Ascending aorta (tissue), 2 donors: ENCODE data around the gene SCMH1. TPM values are rescaled to one million over a fixed set of nuclear protein-coding genes. Genes with fewer than 3 reads are reported as not detected.
"Not testable (repeated sequence)": the region's sequence is repeated elsewhere in the genome, so short reads cannot be mapped to it uniquely, and the experiment has no call there.

ENCODE experiments used
- DNase-seq, 2 donors: peaks; one replicate each; pipeline ENCODE4 v3.0.0-alpha.2; 2019; ENCODE audit warnings: low spot score in 2 of 2
- H3K27ac ChIP-seq, 2 donors: fragments of 200-600 bp; sonication (generic); one replicate each; pipeline ENCODE4 v1.5.1; 2016 to 2017; ENCODE audit warnings: mild to moderate bottlenecking in 1 of 2
- H3K27me3 ChIP-seq: fragments of 200-600 bp; sonication (generic); one replicate; pipeline ENCODE4 v1.5.1; 2017
- H3K36me3 ChIP-seq, 2 donors: fragments of 200-600 bp; sonication (generic); one replicate each; pipeline ENCODE4 v1.5.1; 2016
- H3K4me1 ChIP-seq, 2 donors: fragments of 200-600 bp; sonication (generic); one replicate each; pipeline ENCODE4 v1.5.1; 2016 to 2017; ENCODE audit warnings: mild to moderate bottlenecking in 1 of 2
- H3K4me3 ChIP-seq, 2 donors: fragments of 200-600 bp; sonication (generic); one replicate each; pipeline ENCODE4 v1.5.1; 2016 to 2017; ENCODE audit warnings: mild to moderate bottlenecking in 1 of 2
- H3K9me3 ChIP-seq, 2 donors: fragments of 200-600 bp; sonication (generic); one replicate each; pipeline ENCODE4 v1.5.1; 2016
- intact Hi-C: fragments of 100-400 bp; cut with DNase I; formaldehyde crosslinking; loops from one replicate; pipeline ENCODE4 v1.15.1; 2023
- total RNA-seq: library from RNA; depleted of rRNA; stranded (reverse); fragments of >200 nt; gene quantifications from one replicate; pipeline ENCODE4 v1.1.0, GENCODE V29; 2016
- TF ChIP-seq, protein P1 (sequence below), 3 experiments: fragments of 200-600 bp in 2 of 3; fragments of 450-650 bp in 1 of 3; sonication (generic) in 2 of 3; IDR thresholded peaks; one replicate each; pipeline ENCODE4 v1.5.1; 2016 to 2019; ENCODE audit warnings: antibody characterized with exemption in 3 of 3, mild to moderate bottlenecking in 1 of 3, moderate library complexity in 1 of 3

The SCMH1 gene
- total RNA-seq, 1 donor from 2014 or later = 55.9 TPM

DNA sequence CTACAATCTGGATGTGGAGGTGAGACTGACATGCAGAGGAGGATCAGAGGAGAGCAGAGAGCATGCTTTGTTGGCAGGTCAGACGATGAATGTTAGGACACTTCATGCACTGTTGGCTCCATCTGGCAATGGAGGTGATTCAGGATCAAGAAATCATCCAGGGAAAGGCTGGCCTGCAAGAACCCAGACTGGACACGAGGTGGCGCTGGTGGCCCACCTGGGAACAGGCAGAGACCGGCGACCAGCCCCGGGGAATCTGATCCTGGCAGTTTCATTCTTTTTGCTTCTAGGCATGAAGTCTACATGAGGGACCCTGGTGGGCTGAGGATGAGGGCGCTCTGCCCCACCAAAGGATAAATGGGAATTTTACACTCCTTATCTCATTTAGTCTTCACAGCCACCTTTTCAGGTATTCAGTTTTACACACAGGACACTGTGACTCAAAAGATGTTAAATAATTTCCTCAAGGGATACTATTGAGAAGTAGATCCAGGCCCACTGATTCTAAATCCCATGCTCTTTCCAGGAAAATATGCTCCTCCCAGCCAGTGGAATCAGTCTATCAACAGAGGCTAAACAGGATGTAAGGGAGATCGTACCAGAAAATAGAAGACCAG lies 26.2 kb upstream of the SCMH1 start:
- TF ChIP-seq, protein P1, sequence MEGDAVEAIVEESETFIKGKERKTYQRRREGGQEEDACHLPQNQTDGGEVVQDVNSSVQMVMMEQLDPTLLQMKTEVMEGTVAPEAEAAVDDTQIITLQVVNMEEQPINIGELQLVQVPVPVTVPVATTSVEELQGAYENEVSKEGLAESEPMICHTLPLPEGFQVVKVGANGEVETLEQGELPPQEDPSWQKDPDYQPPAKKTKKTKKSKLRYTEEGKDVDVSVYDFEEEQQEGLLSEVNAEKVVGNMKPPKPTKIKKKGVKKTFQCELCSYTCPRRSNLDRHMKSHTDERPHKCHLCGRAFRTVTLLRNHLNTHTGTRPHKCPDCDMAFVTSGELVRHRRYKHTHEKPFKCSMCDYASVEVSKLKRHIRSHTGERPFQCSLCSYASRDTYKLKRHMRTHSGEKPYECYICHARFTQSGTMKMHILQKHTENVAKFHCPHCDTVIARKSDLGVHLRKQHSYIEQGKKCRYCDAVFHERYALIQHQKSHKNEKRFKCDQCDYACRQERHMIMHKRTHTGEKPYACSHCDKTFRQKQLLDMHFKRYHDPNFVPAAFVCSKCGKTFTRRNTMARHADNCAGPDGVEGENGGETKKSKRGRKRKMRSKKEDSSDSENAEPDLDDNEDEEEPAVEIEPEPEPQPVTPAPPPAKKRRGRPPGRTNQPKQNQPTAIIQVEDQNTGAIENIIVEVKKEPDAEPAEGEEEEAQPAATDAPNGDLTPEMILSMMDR (IDR thresholded peaks at IDR 0.05) = peak; percentile 91 to 98 (median 97)
- Histone ChIP-seq H3K9me3 (no peaks in the 10 kb centered on the region), H3K27me3 (no peaks in the 10 kb centered on the region), H3K27ac (no peak overlapping the region), H3K4me3 (no peak overlapping the region), H3K36me3 (no peaks in the 10 kb centered on the region), H3K4me1 (no peaks in the 10 kb centered on the region)
- intact Hi-C loops = loop anchor here (1.0 to 5.0 kb wide), 4 partner anchors 94 to 249 kb away; partner anchors contain the start of gene FOXO6
- DNase-seq = peak in 1 of 2 donors; percentile 86

DNA sequence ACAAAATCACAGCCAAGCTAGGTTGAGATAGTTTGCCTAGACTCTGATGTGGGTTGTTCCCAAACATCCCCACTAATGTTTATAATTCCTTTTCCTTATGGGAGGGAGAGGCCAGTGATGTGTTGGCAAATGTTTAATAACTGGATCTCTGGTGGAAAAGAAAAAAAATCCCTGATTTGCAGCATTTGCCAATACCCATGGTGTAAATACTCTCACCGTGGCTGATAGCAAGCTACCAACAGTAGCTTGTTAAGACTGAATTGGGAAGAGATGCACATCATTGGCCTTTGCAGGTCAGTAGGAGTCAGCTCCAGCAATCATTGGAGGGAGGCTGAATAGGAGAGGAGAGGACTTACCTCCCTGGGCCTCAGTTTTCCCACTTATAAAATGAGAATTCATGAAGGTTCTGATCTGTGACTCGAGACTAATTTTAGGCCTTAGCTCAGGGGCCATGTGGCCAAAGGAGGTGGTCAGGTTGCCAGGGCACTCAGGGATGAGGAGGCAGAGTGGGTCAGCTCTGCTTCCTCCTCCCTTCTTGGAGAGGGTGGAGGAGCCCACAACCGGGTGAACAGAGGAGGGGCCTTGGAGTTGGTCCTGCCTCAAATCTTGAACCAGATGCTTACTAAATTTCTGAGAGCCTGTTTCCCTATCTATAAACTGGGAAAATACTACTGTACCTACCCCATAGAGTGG lies 20.0 kb upstream of the SCMH1 start:
- TF ChIP-seq, protein P1 (IDR thresholded peaks at IDR 0.05) = no peak
- Histone ChIP-seq H3K4me1 (no peaks in the 10 kb centered on the region), H3K9me3 (no peaks in the 10 kb centered on the region), H3K4me3 (no peak overlapping the region), H3K27ac (no peak overlapping the region), H3K27me3 (no peaks in the 10 kb centered on the region), H3K36me3 (no peaks in the 10 kb centered on the region)
- no peak for DNase-seq
- intact Hi-C loops = no loop called here

DNA sequence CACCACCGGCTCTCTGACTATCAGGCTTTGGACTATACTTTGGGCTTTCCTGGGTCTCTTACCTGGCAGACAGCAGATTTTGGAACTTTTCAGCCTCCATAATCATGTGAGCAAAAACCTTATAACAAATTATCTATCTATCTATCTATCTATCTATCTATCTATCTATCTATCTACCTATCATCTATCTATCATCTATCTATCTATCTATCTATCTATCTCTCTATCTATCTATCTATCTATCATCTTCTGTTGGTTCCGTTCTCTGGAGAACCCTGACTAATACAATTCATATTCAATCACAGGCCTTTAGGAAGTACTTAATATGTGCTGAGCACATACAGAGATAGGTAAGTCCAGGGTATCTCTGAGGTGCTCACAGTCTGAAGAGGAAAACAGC lies 18.7 kb upstream of the SCMH1 start:
- H3K27me3 ChIP-seq = no peaks in the 10 kb centered on the region
- H3K4me3 ChIP-seq = no peak overlapping the region
- H3K4me1 ChIP-seq = no peaks in the 10 kb centered on the region
- H3K27ac ChIP-seq = no peak overlapping the region
- H3K36me3 ChIP-seq = no peaks in the 10 kb centered on the region
- no peak for DNase-seq
- TF ChIP-seq, protein P1 (IDR thresholded peaks at IDR 0.05) = no peak
- H3K9me3 ChIP-seq = no peaks in the 10 kb centered on the region
- intact Hi-C loops = no loop called here

DNA sequence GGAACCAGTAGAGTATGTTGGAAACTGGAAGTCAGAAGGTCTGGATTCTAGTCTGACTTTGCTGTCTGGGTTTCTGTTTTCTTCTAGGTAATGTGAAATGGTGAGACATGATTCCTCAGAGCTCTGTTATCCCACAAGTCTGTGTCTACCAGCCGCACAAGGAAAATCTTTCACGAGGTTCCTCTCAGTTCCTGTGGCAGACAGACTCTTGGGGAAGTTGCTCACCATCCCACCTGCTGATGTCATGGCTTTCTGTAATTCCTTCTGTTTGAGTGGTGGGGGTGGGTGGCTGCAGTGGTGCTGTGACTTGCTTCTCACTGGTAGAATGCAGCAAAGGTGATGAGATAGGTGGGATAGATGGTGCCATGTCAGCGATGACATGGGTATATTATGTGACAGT lies 17.1 kb upstream of the SCMH1 start:
- DNase-seq = no peak
- Histone ChIP-seq H3K4me1 (no peaks in the 10 kb centered on the region), H3K4me3 (no peak overlapping the region), H3K27ac (no peak overlapping the region), H3K27me3 (no peaks in the 10 kb centered on the region), H3K36me3 (no peaks in the 10 kb centered on the region), H3K9me3 (no peaks in the 10 kb centered on the region)
- intact Hi-C loops = no loop called here
- TF ChIP-seq, protein P1 (IDR thresholded peaks at IDR 0.05) = no peak

DNA sequence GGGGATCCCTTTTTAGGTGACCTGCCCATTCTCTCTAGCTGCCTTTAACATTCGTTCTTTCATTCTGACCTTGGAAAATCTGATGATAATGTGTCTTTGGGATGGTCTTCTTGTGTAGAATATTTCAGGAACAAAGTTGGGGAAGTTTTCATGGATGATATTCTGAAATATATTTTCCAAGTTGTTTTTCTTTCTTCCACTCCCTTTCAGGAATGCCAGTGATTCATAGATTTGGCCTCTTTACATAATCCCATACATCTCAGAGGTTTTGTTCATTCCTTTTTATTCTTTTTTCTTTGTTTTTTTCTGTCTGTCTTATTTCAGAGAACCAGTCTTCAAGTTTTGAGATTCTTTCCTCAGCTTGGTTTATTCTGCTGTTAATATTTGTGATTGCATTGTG lies 13.9 kb upstream of the SCMH1 start:
- no peaks in the 10 kb centered on the region for H3K36me3 ChIP-seq
- no peaks in the 10 kb centered on the region for H3K9me3 ChIP-seq
- intact Hi-C loops = no loop called here
- H3K4me3 ChIP-seq = no peak overlapping the region
- H3K4me1 ChIP-seq = no peaks in the 10 kb centered on the region
- no peaks in the 10 kb centered on the region for H3K27me3 ChIP-seq
- TF ChIP-seq, protein P1 (IDR thresholded peaks at IDR 0.05) = no peak
- no peak for DNase-seq
- no peak overlapping the region for H3K27ac ChIP-seq

DNA sequence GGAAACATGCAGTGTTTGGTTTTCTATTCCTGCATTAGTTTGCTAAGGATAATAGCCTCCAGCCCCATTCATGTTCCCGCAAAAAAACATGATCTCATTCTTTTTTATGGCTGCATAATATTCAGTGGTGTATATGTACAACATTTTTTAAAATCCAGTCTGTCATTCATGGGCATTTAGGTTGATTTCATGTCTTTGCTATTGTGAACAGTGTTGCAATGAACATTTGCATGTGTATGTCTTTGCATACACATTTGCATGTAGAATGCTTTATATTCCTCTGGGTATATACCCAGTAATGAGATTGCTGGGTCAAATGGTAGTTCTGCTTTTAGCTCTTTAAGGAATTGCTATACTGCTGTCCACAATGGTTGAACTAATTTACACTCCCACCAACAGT lies 9.0 kb upstream of the SCMH1 start:
- H3K27ac ChIP-seq, H3K9me3 ChIP-seq, intact Hi-C loops: not testable (repeated sequence)

More for the DNA sequence above, 9.0 kb upstream of the SCMH1 start:
- not testable (repeated sequence) for DNase-seq, H3K4me1 ChIP-seq, H3K27me3 ChIP-seq, H3K36me3 ChIP-seq, H3K4me3 ChIP-seq
